Osteocyte (in vitro differentiated cells): ENCODE measurements around the gene RAB37. TPM values are rescaled to one million over a fixed set of nuclear protein-coding genes. Genes with fewer than 3 reads are reported as not detected.

ENCODE experiments used
- DNase-seq: peaks from one replicate; pipeline ENCODE4 v3.0.0; 2021; ENCODE audit warnings: mixed read lengths; ENCODE audit not compliant: unreplicated experiment; ENCODE audit errors: extremely low spot score
- H3K27ac Mint-ChIP-seq: one replicate; pipeline ENCODE4 v1.8.0; 2021; ENCODE audit warnings: mild to moderate bottlenecking, mixed read lengths; ENCODE audit not compliant: unreplicated experiment
- H3K27me3 Mint-ChIP-seq: one replicate; pipeline ENCODE4 v1.8.0; 2021; ENCODE audit warnings: mixed read lengths; ENCODE audit not compliant: unreplicated experiment
- H3K36me3 Mint-ChIP-seq: one replicate; pipeline ENCODE4 v1.8.0; 2021; ENCODE audit warnings: mixed read lengths; ENCODE audit not compliant: unreplicated experiment
- H3K4me1 Mint-ChIP-seq: one replicate; pipeline ENCODE4 v1.8.0; 2021; ENCODE audit warnings: mixed read lengths; ENCODE audit not compliant: unreplicated experiment
- H3K4me3 Mint-ChIP-seq: one replicate; pipeline ENCODE4 v1.8.0; 2021; ENCODE audit warnings: mild to moderate bottlenecking, moderate library complexity, mixed read lengths; ENCODE audit not compliant: unreplicated experiment
- H3K9me3 Mint-ChIP-seq: one replicate; pipeline ENCODE4 v1.8.0; 2021; ENCODE audit warnings: mixed read lengths; ENCODE audit not compliant: unreplicated experiment
- total RNA-seq: library from RNA; stranded (reverse); gene quantifications from 2 replicates; pipeline ENCODE4 v1.2.1, GENCODE V29; 2021
- TF ChIP-seq, protein P1 (sequence below): fragments of 200-600 bp; sonication (generic); IDR thresholded peaks from 2 replicates; pipeline ENCODE4 v1.5.0; 2021; ENCODE audit warnings: antibody characterized with exemption, mild to moderate bottlenecking, moderate library complexity

The RAB37 gene
- total RNA-seq, 1 donor from 2014 or later, result not detected

DNA sequence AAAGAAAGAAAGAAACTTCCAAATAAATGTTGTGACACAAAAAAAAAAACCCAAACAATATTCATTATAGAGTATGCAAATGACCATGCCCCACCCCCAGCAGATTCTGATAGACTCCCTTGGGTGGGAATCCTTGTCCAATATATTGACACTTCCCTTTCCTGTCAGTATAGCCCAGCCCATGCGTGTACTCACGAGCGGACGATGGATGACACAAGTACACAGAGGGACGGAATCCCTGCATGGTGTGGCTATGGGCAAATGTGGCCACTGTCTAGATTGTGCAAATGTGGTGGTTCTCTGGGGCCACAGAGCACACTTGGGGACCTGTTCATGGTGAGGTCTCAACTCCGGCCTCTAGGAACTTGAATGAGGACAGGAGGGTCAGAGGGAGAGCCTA is 3.1 kb downstream of the RAB37 start:
- peaks cover 27% of the 10 kb centered on the region for H3K27me3 Mint-ChIP-seq
- peaks cover 45% of the 10 kb centered on the region for H3K4me1 Mint-ChIP-seq
- no peak overlapping the region for H3K4me3 Mint-ChIP-seq
- H3K36me3 Mint-ChIP-seq, result no peaks in the 10 kb centered on the region
- H3K9me3 Mint-ChIP-seq, result no peaks in the 10 kb centered on the region
- TF ChIP-seq, protein P1, sequence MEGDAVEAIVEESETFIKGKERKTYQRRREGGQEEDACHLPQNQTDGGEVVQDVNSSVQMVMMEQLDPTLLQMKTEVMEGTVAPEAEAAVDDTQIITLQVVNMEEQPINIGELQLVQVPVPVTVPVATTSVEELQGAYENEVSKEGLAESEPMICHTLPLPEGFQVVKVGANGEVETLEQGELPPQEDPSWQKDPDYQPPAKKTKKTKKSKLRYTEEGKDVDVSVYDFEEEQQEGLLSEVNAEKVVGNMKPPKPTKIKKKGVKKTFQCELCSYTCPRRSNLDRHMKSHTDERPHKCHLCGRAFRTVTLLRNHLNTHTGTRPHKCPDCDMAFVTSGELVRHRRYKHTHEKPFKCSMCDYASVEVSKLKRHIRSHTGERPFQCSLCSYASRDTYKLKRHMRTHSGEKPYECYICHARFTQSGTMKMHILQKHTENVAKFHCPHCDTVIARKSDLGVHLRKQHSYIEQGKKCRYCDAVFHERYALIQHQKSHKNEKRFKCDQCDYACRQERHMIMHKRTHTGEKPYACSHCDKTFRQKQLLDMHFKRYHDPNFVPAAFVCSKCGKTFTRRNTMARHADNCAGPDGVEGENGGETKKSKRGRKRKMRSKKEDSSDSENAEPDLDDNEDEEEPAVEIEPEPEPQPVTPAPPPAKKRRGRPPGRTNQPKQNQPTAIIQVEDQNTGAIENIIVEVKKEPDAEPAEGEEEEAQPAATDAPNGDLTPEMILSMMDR, result no peak
- DNase-seq, result no peak
- no peak overlapping the region for H3K27ac Mint-ChIP-seq

DNA sequence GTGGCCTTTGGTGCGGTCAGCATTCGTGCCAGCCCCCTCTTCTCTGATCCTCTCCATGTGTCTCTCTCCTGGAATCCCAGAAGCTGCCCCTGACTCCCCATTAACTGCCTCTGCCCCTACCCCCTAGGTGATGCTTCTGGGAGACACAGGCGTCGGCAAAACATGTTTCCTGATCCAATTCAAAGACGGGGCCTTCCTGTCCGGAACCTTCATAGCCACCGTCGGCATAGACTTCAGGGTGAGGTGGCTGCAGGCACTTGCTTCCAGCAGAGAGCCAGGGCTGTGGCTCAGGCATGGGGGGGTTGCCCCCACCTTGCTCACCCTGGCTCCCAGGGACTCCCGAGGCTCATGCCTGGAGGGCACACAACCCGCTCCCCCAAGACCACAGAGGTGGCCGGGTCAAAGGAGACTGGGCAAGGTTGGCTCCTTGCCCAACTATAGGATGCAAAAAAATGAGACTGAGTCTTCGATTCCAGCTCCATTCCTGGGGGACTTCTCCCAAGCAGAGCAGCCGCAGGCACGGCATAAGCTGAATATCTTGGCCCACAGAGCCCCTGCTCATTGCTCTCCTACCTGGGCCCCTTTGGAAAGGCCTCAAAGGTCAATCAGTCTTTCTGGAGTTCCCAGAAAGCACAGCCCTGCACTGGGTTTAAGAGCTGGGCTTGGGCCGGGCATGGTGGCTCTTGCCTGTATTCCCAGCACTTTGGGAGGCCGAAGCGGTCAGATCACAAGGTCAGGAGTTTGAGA is 3.8 kb downstream of the RAB37 start:
- DNase-seq, result no peak
- Mint-ChIP-seq H3K4me1 (peaks cover 45% of the 10 kb centered on the region), H3K4me3 (no peak overlapping the region), H3K9me3 (no peaks in the 10 kb centered on the region), H3K27ac (no peak overlapping the region), H3K27me3 (peaks cover 23% of the 10 kb centered on the region), H3K36me3 (no peaks in the 10 kb centered on the region)
- TF ChIP-seq, protein P1, result no peak

DNA sequence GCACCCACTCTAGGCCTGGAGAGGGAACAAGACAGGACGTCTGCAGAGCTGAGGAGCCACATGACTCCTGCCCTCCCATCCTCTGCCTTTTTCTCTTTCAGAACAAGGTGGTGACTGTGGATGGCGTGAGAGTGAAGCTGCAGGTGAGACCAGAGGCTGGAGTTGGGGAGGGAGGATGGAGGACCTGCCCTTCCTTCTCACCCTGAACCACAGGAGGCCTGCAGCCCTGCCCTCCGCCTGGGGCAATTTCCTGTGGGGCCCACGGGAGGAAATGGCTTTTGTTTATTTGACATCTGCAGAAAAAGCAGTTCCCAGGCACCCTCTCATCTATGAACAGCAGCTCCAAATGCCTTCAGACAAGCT is 5.1 kb downstream of the RAB37 start:
- Mint-ChIP-seq H3K4me1 (peaks cover 49% of the 10 kb centered on the region), H3K27ac (peak overlapping the region; percentile 16), H3K36me3 (no peaks in the 10 kb centered on the region), H3K27me3 (peaks cover 15% of the 10 kb centered on the region), H3K9me3 (no peaks in the 10 kb centered on the region), H3K4me3 (no peak overlapping the region)
- TF ChIP-seq, protein P1, result no peak
- DNase-seq, result no peak

DNA sequence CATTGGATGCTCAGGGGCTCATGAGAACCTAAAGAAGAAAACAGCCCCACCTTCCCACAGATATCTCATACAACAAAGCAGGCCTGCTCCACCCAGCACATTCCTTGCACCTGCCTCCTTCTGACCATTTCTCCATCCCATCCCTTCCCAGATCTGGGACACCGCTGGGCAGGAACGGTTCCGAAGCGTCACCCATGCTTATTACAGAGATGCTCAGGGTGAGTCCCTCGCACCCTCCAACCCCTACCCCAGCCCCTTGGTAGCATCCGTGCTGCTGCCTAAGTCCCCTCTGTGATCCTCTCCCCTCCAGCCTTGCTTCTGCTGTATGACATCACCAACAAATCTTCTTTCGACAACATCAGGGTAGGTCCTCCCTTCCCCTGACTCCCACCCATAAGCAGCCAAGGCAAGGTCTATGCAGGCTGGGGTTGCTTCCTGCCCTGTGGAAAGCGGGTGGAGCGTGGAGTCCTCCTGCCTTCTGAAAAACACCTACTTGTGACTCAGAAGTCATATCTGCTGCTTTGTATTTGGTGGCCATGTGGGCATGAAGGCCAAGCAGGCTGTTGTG is 6.0 kb downstream of the RAB37 start:
- no peaks in the 10 kb centered on the region for H3K36me3 Mint-ChIP-seq
- TF ChIP-seq, protein P1, result no peak
- no peak for DNase-seq
- no peak overlapping the region for H3K4me3 Mint-ChIP-seq
- no peaks in the 10 kb centered on the region for H3K9me3 Mint-ChIP-seq
- H3K4me1 Mint-ChIP-seq, result peaks cover 47% of the 10 kb centered on the region
- peaks cover 7% of the 10 kb centered on the region for H3K27me3 Mint-ChIP-seq
- H3K27ac Mint-ChIP-seq, result no peak overlapping the region

DNA sequence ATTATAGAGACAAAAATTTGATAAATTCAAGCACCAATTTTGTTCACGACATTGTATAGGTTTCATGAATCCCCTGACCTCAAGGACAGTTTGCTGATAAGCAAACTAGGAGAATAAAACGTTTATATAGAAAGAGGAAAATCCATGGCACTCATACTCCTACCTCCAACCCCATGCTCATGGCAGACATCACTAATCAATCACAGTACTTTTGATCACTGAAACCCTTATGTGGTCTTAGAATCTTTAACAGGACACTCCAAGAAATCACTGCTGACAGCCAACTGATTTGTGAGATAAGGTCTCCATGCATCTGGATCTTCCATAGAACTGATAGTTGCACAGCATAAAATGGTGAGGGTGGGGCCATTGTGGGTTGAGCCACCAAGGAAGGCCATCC is 6.7 kb downstream of the RAB37 start:
- Mint-ChIP-seq H3K4me1 (peaks cover 41% of the 10 kb centered on the region), H3K27ac (no peak overlapping the region), H3K27me3 (peaks cover 5% of the 10 kb centered on the region), H3K36me3 (no peaks in the 10 kb centered on the region), H3K4me3 (no peak overlapping the region), H3K9me3 (no peaks in the 10 kb centered on the region)
- TF ChIP-seq, protein P1, result no peak
- DNase-seq, result no peak
